Neural crest cell (in vitro differentiated cells): ENCODE measurements around the gene PECR. TPM values are rescaled to one million over a fixed set of nuclear protein-coding genes. Genes with fewer than 3 reads are reported as not detected.
A peak's percentile ranks its signal among the peaks of the same experiment; 100 is the strongest.

Source experiments
- DNase-seq: peaks from one replicate; pipeline ENCODE4 v3.0.0; 2021; ENCODE audit warnings: low read depth, mixed read lengths, low spot score
- H3K27ac Mint-ChIP-seq: one replicate; pipeline ENCODE4 v1.8.0; 2021; ENCODE audit warnings: mild to moderate bottlenecking, mixed read lengths; ENCODE audit not compliant: unreplicated experiment
- H3K27me3 Mint-ChIP-seq: 2 replicates; pipeline ENCODE4 v1.8.0; 2021; ENCODE audit warnings: low read depth, mild to moderate bottlenecking, mixed read lengths
- H3K36me3 Mint-ChIP-seq: 2 replicates; pipeline ENCODE4 v1.8.0; 2021; ENCODE audit warnings: low read depth, mild to moderate bottlenecking, mixed read lengths
- H3K4me1 Mint-ChIP-seq: 2 replicates; pipeline ENCODE4 v1.8.0; 2021; ENCODE audit warnings: mixed read lengths
- H3K4me3 Mint-ChIP-seq: one replicate; pipeline ENCODE4 v1.8.0; 2021; ENCODE audit warnings: mild to moderate bottlenecking, mixed read lengths
- H3K9me3 Mint-ChIP-seq: 2 replicates; pipeline ENCODE4 v1.8.0; 2021; ENCODE audit warnings: mixed read lengths
- total RNA-seq: library from RNA; stranded (reverse); gene quantifications from 2 replicates; pipeline ENCODE4 v1.2.1, GENCODE V29; 2021
- TF ChIP-seq, protein P1 (sequence below): fragments of 200-600 bp; sonication (generic); conservative IDR thresholded peaks from 2 replicates; pipeline ENCODE4 v1.5.0; 2021; ENCODE audit warnings: antibody characterized with exemption, mild to moderate bottlenecking

The PECR gene
- total RNA-seq, 1 donor from 2014 or later = 18.2 TPM

DNA sequence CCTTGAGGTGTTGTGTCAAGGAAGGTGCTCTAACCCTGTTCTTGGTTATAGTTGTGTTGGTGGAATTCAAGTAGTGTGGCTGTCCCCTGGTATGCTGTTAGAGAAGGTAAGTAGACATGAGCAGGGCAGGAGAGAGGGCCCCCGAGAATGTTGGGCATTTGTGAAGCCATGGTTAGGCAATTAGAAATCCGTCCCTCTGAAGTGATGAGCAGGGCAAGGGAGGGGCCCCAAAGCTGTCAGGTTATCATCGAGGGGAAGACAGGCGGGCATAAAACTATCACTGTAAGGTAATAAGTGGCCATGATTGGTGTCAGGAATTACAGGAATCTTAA lies 32.7 kb upstream of the PECR start:
- H3K27ac Mint-ChIP-seq = peak overlapping the region; percentile 2
- no peak for DNase-seq
- H3K27me3 Mint-ChIP-seq = no peaks in the 10 kb centered on the region
- peaks cover 36% of the 10 kb centered on the region for H3K36me3 Mint-ChIP-seq
- H3K9me3 Mint-ChIP-seq = no peaks in the 10 kb centered on the region
- H3K4me3 Mint-ChIP-seq = peak overlapping the region; percentile 92
- TF ChIP-seq, protein P1, sequence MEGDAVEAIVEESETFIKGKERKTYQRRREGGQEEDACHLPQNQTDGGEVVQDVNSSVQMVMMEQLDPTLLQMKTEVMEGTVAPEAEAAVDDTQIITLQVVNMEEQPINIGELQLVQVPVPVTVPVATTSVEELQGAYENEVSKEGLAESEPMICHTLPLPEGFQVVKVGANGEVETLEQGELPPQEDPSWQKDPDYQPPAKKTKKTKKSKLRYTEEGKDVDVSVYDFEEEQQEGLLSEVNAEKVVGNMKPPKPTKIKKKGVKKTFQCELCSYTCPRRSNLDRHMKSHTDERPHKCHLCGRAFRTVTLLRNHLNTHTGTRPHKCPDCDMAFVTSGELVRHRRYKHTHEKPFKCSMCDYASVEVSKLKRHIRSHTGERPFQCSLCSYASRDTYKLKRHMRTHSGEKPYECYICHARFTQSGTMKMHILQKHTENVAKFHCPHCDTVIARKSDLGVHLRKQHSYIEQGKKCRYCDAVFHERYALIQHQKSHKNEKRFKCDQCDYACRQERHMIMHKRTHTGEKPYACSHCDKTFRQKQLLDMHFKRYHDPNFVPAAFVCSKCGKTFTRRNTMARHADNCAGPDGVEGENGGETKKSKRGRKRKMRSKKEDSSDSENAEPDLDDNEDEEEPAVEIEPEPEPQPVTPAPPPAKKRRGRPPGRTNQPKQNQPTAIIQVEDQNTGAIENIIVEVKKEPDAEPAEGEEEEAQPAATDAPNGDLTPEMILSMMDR = no peak
- H3K4me1 Mint-ChIP-seq = peaks cover 88% of the 10 kb centered on the region

DNA sequence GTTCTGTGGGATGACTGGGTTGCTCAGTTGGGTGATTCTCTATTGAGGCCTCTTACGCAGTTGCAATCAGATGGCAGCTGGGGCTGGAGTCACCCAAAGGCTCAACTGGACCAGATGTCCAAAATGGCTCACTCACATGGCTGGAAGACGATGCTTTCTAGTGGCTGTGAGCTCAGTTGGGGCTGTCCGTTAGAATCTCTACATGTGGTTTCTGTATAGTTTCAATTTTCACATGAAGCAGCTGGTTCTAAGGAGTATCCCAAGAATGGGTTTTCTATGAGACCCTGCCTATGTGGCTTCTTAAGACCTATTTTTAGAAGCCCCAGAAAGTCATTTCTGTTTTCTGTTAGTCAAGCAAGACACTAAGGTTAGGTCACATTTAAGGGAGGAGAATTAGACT lies 32.0 kb upstream of the PECR start:
- TF ChIP-seq, protein P1 = no peak
- H3K9me3 Mint-ChIP-seq = no peaks in the 10 kb centered on the region
- no peak overlapping the region for H3K27ac Mint-ChIP-seq
- peaks cover 88% of the 10 kb centered on the region for H3K4me1 Mint-ChIP-seq
- H3K36me3 Mint-ChIP-seq = peaks cover 37% of the 10 kb centered on the region
- peaks cover 4% of the 10 kb centered on the region for H3K27me3 Mint-ChIP-seq
- peak overlapping the region; percentile 92 for H3K4me3 Mint-ChIP-seq
- no peak for DNase-seq

DNA sequence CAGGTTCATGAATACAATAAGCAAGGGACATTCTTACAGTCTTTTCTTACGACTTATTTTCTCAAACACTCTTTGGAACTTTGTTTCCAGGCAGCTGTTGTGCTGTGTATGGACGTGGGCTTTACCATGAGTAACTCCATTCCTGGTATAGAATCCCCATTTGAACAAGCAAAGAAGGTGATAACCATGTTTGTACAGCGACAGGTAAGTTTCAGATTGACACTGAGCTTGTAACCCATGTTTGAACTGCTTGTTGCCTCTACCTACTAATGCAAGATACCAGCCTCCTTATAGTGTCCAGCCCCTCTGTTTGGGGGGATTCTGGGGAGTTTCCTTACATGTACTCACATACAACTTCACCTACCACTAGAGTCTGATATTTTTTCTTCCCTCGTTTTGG lies 31.3 kb upstream of the PECR start:
- Mint-ChIP-seq H3K4me3 (peak overlapping the region; percentile 92), H3K27me3 (peaks cover 4% of the 10 kb centered on the region), H3K4me1 (peaks cover 88% of the 10 kb centered on the region), H3K9me3 (no peaks in the 10 kb centered on the region), H3K36me3 (peaks cover 34% of the 10 kb centered on the region), H3K27ac (no peak overlapping the region)
- no peak for DNase-seq
- TF ChIP-seq, protein P1 = no peak

DNA sequence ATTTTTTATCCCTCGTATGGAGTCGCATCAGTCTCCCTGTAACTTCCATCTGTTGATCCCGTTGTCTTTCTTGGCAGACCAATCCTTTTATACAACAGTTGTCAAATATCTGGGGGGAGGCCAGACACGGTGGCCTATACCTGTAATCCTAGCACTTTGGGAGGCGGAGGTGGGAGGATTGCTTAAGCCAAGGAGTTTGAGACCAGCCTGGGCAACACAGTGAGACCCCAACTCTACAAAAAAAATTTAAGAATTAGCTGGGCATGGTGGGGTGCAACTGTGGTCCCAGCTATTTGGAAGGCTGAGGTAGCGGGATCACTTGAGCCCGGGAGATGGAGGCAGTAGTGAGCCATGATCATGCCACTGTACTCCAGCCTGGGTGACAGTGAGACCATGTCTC lies 29.5 kb upstream of the PECR start:
- H3K27ac Mint-ChIP-seq = no peak overlapping the region
- peak overlapping the region; percentile 99 for H3K4me3 Mint-ChIP-seq
- TF ChIP-seq, protein P1 = no peak
- DNase-seq = no peak
- H3K4me1 Mint-ChIP-seq = peaks cover 79% of the 10 kb centered on the region
- H3K9me3 Mint-ChIP-seq = no peaks in the 10 kb centered on the region
- H3K27me3 Mint-ChIP-seq = peaks cover 4% of the 10 kb centered on the region
- peaks cover 24% of the 10 kb centered on the region for H3K36me3 Mint-ChIP-seq

DNA sequence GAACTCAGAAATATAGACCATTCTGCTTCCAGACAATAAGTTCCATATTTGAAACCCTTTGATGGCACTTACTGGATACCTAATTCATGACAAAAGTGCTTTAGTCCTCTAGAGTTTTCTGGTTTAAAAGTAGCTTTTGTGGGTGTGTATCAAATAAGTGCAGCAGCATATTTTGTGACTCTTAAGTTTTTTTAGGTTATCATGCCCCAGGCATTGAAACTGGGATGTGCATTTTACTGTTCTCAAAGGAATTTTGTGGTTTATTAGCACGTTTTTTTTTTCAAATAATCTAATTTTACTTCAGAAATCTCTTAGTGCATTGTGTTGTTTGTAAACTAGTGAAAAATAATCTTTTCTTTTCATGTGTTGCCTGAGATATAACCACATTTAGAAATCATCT lies 29.0 kb upstream of the PECR start:
- TF ChIP-seq, protein P1 = no peak
- Mint-ChIP-seq H3K27me3 (peaks cover 4% of the 10 kb centered on the region), H3K4me3 (peak overlapping the region; percentile 99), H3K36me3 (peaks cover 23% of the 10 kb centered on the region), H3K4me1 (peaks cover 78% of the 10 kb centered on the region), H3K9me3 (no peaks in the 10 kb centered on the region), H3K27ac (peak overlapping the region; percentile 99)
- DNase-seq = no peak
